HL-60 (cell line): ENCODE measurements around the gene WWOX.

Experiments used
- CTCF ChIP-seq: IDR thresholded peaks from one replicate; pipeline ENCODE4 v1.5.1; 2011; ENCODE audit warnings: low read length, control low read depth, inconsistent platforms; ENCODE audit not compliant: insufficient read depth
- GABPA ChIP-seq: IDR thresholded peaks from 2 replicates; pipeline ENCODE4 v1.6.1; 2012; ENCODE audit warnings: low read depth
- POLR2AphosphoS5 ChIP-seq: IDR thresholded peaks from 2 replicates; pipeline ENCODE4 v1.6.1; 2012; ENCODE audit warnings: low read depth
- REST ChIP-seq: IDR thresholded peaks from 2 replicates; pipeline ENCODE4 v1.6.1; 2012; ENCODE audit warnings: low read depth; ENCODE audit not compliant: insufficient replicate concordance
- SPI1 ChIP-seq: IDR thresholded peaks from 2 replicates; pipeline ENCODE4 v1.6.1; 2012; ENCODE audit warnings: low read depth, mild to moderate bottlenecking, borderline replicate concordance

GRCh38 chr16:78957317-78958100, 858.1 kb downstream of the WWOX start:
- no peak for TF ChIP-seq CTCF
- no peak for TF ChIP-seq POLR2AphosphoS5
- no peak for TF ChIP-seq REST
- no peak for TF ChIP-seq GABPA
- TF ChIP-seq SPI1, result no peak
